IMR-90 (cell line): ENCODE results near the gene KDM2A. TPM values are rescaled to one million over a fixed set of nuclear protein-coding genes. Genes with fewer than 3 reads are reported as not detected.
A peak's percentile ranks its signal among the peaks of the same experiment; 100 is the strongest.

Source experiments
- ATAC-seq: fragments of 200-7000 bp; cut with Tn5 transposase; 2 replicates; pipeline ENCODE4 v1.9.1; 2020; ENCODE audit warnings: low read depth, mild to moderate bottlenecking, moderate library complexity
- BruUV-seq: library from RNA; stranded (reverse); fragments of 400-500 nt; replicated peaks from 2 replicates; lab custom pipeline; 2021; lab: Mats Ljungman, UMichigan
- CTCF ChIA-PET: fragments of 300-600 bp; formaldehyde crosslinking; extraction: SDS; loops from one replicate; lab custom pipeline; 2021; ENCODE audit warnings: antibody characterized with exemption; lab: Yijun Ruan, JAX
- POLR2A ChIA-PET: fragments of 300-600 bp; sonication (Branson Sonifier 250); formaldehyde crosslinking; loops from one replicate; lab custom pipeline; 2022; ENCODE audit warnings: antibody characterized with exemption; ENCODE audit not compliant: unreplicated experiment; lab: Charles Lee
- DNase-seq: peaks from one replicate; pipeline ENCODE4 v3.0.0; 2013
- H2AFZ ChIP-seq: replicated peaks from 2 replicates; pipeline ENCODE3; 2013; ENCODE audit warnings: low read length, mild to moderate bottlenecking; ENCODE audit not compliant: poor library complexity
- H2AK5ac ChIP-seq: 2 replicates; pipeline ENCODE4 v1.6.1; 2013; ENCODE audit warnings: low read depth, low read length, inconsistent platforms
- H2AK9ac ChIP-seq: replicated peaks from 2 replicates; pipeline ENCODE3; 2013; ENCODE audit warnings: mild to moderate bottlenecking, low read depth, low read length, moderate library complexity; ENCODE audit not compliant: poor library complexity
- H2BK120ac ChIP-seq: 2 replicates; pipeline ENCODE4 v1.6.1; 2013; ENCODE audit warnings: low read depth, low read length, inconsistent platforms
- H2BK15ac ChIP-seq: 3 replicates; pipeline ENCODE4 v1.6.1; 2013; ENCODE audit warnings: low read depth, low read length, inconsistent platforms
- H2BK20ac ChIP-seq: 2 replicates; pipeline ENCODE4 v1.6.1; 2013; ENCODE audit warnings: low read depth, mild to moderate bottlenecking, inconsistent platforms, low read length, moderate library complexity
- H2BK5ac ChIP-seq: 2 replicates; pipeline ENCODE4 v1.6.1; 2013; ENCODE audit warnings: mild to moderate bottlenecking, low read depth, low read length, inconsistent platforms; ENCODE audit not compliant: poor library complexity, severe bottlenecking
- H3K14ac ChIP-seq: replicated peaks from 2 replicates; pipeline ENCODE4 v1.6.1; 2013; ENCODE audit warnings: low read depth, low read length, inconsistent platforms
- H3K18ac ChIP-seq: 2 replicates; pipeline ENCODE4 v1.6.1; 2013; ENCODE audit warnings: low read depth, low read length, control low read depth
- H3K23ac ChIP-seq: 2 replicates; pipeline ENCODE4 v1.6.1; 2013; ENCODE audit warnings: low read depth, low read length, inconsistent platforms
- H3K27ac ChIP-seq: 2 replicates; pipeline ENCODE4 v1.5.1; 2013; ENCODE audit warnings: mild to moderate bottlenecking, control low read depth, low read length; ENCODE audit not compliant: insufficient read depth
- H3K27me3 ChIP-seq: 2 replicates; pipeline ENCODE4 v1.6.1; 2013; ENCODE audit warnings: low read length; ENCODE audit not compliant: control insufficient read depth, insufficient read depth
- H3K36me3 ChIP-seq: 2 replicates; pipeline ENCODE4 v1.6.1; 2013; ENCODE audit warnings: low read length, mixed read lengths; ENCODE audit not compliant: control insufficient read depth, insufficient read depth
- H3K4ac ChIP-seq: 2 replicates; pipeline ENCODE4 v1.6.1; 2013; ENCODE audit warnings: low read depth, low read length, inconsistent platforms
- H3K4me1 ChIP-seq: 2 replicates; pipeline ENCODE4 v1.6.1; 2013; ENCODE audit warnings: low read length, mixed read lengths; ENCODE audit not compliant: control insufficient read depth, insufficient read depth
- H3K4me2 ChIP-seq: 2 replicates; pipeline ENCODE4 v1.6.1; 2013; ENCODE audit warnings: low read depth, mild to moderate bottlenecking, control low read depth, low read length, moderate library complexity
- H3K4me3 ChIP-seq: 2 replicates; pipeline ENCODE4 v1.5.1; 2013; ENCODE audit warnings: low read depth, mild to moderate bottlenecking, control low read depth, low read length, moderate library complexity; ENCODE audit not compliant: insufficient read depth
- H3K56ac ChIP-seq: 2 replicates; pipeline ENCODE4 v1.6.1; 2013; ENCODE audit warnings: low read length, inconsistent platforms; ENCODE audit not compliant: insufficient read depth; ENCODE audit errors: extremely low read depth
- H3K79me1 ChIP-seq, 2 experiments: 2 replicates each; pipeline ENCODE4 v1.6.1; 2013; ENCODE audit warnings: low read length in 2 of 2, inconsistent platforms in 1 of 2, low read depth in 1 of 2
- H3K9ac ChIP-seq: 2 replicates; pipeline ENCODE4 v1.6.1; 2013; ENCODE audit warnings: low read depth, low read length, control low read depth
- H3K9me1 ChIP-seq: 2 replicates; pipeline ENCODE4 v1.6.1; 2013; ENCODE audit warnings: low read length, inconsistent platforms; ENCODE audit not compliant: insufficient read depth
- H3K9me3 ChIP-seq: 2 replicates; pipeline ENCODE4 v1.6.1; 2013; ENCODE audit warnings: low read length; ENCODE audit not compliant: control insufficient read depth, insufficient read depth
- H4K20me1 ChIP-seq: 2 replicates; pipeline ENCODE4 v1.6.1; 2013; ENCODE audit warnings: low read length, inconsistent platforms; ENCODE audit not compliant: insufficient read depth
- H4K5ac ChIP-seq: 2 replicates; pipeline ENCODE4 v1.6.1; 2013; ENCODE audit warnings: mild to moderate bottlenecking, low read depth, low read length, control low read depth
- H4K8ac ChIP-seq, 2 experiments: 2 replicates each; pipeline ENCODE4 v1.6.1; 2013; ENCODE audit warnings: low read depth in 2 of 2, low read length in 2 of 2, control low read depth in 1 of 2, inconsistent platforms in 1 of 2
- H4K91ac ChIP-seq: 2 replicates; pipeline ENCODE4 v1.6.1; 2013; ENCODE audit warnings: low read depth, low read length, inconsistent platforms; ENCODE audit not compliant: insufficient read depth
- BHLHE40 ChIP-seq: fragments of 150-350 bp; IDR thresholded peaks from 2 replicates; pipeline ENCODE4 v1.6.1; 2016; ENCODE audit warnings: mild to moderate bottlenecking, low read depth, low read length
- CEBPB ChIP-seq: IDR thresholded peaks from 2 replicates; pipeline ENCODE4 v1.6.1; 2012; ENCODE audit warnings: low read depth, low read length, improper control_type of control experiment
- CHD1 ChIP-seq: IDR thresholded peaks from 2 replicates; pipeline ENCODE4 v1.6.1; 2012; ENCODE audit warnings: low read depth, low read length, improper control_type of control experiment
- ELK1 ChIP-seq: fragments of 150-350 bp; IDR thresholded peaks from 2 replicates; pipeline ENCODE4 v1.6.1; 2016; ENCODE audit warnings: low read depth, mild to moderate bottlenecking, low read length, moderate library complexity, borderline replicate concordance
- FOS ChIP-seq: fragments of 150-350 bp; IDR thresholded peaks from 2 replicates; pipeline ENCODE4 v1.6.1; 2016; ENCODE audit warnings: low read depth, low read length
- MAFK ChIP-seq: IDR thresholded peaks from 2 replicates; pipeline ENCODE4 v1.6.1; 2012; ENCODE audit warnings: low read depth, low read length, improper control_type of control experiment
- MXI1 ChIP-seq: IDR thresholded peaks from 2 replicates; pipeline ENCODE4 v1.6.1; 2012; ENCODE audit warnings: low read depth, mild to moderate bottlenecking, low read length, moderate library complexity, borderline replicate concordance
- NFE2L2 ChIP-seq: fragments of 150-350 bp; IDR thresholded peaks from 2 replicates; pipeline ENCODE4 v1.6.1; 2016; ENCODE audit warnings: low read depth, mild to moderate bottlenecking, low read length
- RCOR1 ChIP-seq: IDR thresholded peaks from 2 replicates; pipeline ENCODE4 v1.6.1; 2012; ENCODE audit warnings: mild to moderate bottlenecking, low read length, improper control_type of control experiment; ENCODE audit not compliant: insufficient replicate concordance
- RFX5 ChIP-seq: IDR thresholded peaks from 2 replicates; pipeline ENCODE4 v1.8.0; 2012; ENCODE audit warnings: low read depth, mild to moderate bottlenecking, low read length, moderate library complexity
- SMC3 ChIP-seq: fragments of 150-350 bp; IDR thresholded peaks from 2 replicates; pipeline ENCODE4 v1.6.1; 2016; ENCODE audit warnings: low read depth, mild to moderate bottlenecking, antibody characterized with exemption, low read length, moderate library complexity
- WGBS, 2 experiments: methylation state at CpG; one replicate each; pipeline versions ENCODE4 v1.1.5 to v1.1.7; 2013; ENCODE audit warnings: missing lambda C conversion rate in 2 of 2; ENCODE audit not compliant: insufficient read length in 1 of 2; ENCODE audit errors: extremely low coverage in 2 of 2; 5-methylcytosine and 5-hydroxymethylcytosine counted together
- dilution Hi-C: fragments of 300-500 bp; cut with HindIII; formaldehyde crosslinking; loops from one replicate; pipeline ENCODE4 v1.14.3; 2018; ENCODE audit warnings: low sequenced_read_pairs; ENCODE audit not compliant: unreplicated experiment
- in situ Hi-C: fragments of 300-500 bp; cut with MboI; formaldehyde crosslinking; loops from 3 replicates; pipeline ENCODE4 v1.14.3; 2019; ENCODE audit warnings: low sequenced_read_pairs, inconsistent platforms, mixed read lengths
- intact Hi-C: fragments of 100-400 bp; cut with micrococcal nuclease; formaldehyde crosslinking; loops from 2 replicates; pipeline ENCODE4 v1.10.0; 2022
- polyA plus RNA-seq, 3 experiments: library from polyadenylated mRNA; depleted of rRNA; stranded (reverse); fragments of >200 nt; gene quantifications; 2 replicates each; pipeline ENCODE4 v1.2.3, GENCODE V29; 2012; ENCODE audit warnings: low replicate concordance in 1 of 3
- total RNA-seq: library from RNA; depleted of rRNA; stranded (reverse); fragments of >200 nt; gene quantifications from 2 replicates; pipeline ENCODE4 v1.2.3, GENCODE V29; 2012
- TF ChIP-seq, protein P1 (sequence below): conservative IDR thresholded peaks from 2 replicates; pipeline ENCODE4 v1.5.1; 2012; ENCODE audit warnings: mild to moderate bottlenecking, low read depth, low read length, improper control_type of control experiment
- TF ChIP-seq, protein P2 (sequence below): fragments of 150-350 bp; IDR thresholded peaks from 2 replicates; pipeline ENCODE4 v1.6.1; 2017; ENCODE audit warnings: mild to moderate bottlenecking, antibody characterized with exemption, low read length, low read depth

KDM2A gene
- total and polyA plus RNA-seq, 2 of the 4 experiments (the other 2 are of a cell fraction): 26.7 to 42.6 TPM

DNA sequence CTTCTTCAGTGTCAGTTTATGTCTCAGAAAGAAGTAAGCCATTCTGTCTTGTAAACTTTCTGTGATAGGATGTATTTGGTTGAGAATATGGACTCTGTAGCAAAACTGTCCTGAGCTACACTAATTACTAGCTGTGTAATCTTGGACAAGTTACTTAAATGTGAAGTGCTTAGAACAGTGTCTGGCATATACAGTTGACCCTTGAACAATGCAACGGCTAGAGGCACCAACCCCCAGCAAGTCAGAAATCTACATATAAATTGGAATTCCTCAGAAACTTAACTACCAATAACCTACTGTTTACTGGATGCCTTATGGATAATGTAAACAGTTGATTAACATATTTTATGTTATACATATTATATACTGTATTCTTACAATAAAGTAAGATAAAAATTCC is 78.5 kb downstream of the KDM2A start:
- Histone ChIP-seq H2BK120ac (no peak overlapping the region), H2AK5ac (no peak overlapping the region), H3K4me3 (no peak overlapping the region), H3K36me3 (peaks cover 20% of the 10 kb centered on the region), H3K4me2 (no peak overlapping the region), H2BK20ac (no peak overlapping the region), H3K23ac (no peak overlapping the region), H3K56ac (no peak overlapping the region), H2BK15ac (no peak overlapping the region), H3K79me1 (peaks cover 3 to 15% of the 10 kb centered on the region in 2 experiments; a peak in 3 of 4 replicates), H3K4me1 (no peaks in the 10 kb centered on the region; the same call in none of the 2 replicates), H2AFZ (no peak overlapping the region), H2BK5ac (no peak overlapping the region), H4K8ac (no peak overlapping the region), H3K9ac (no peak overlapping the region), H3K9me3 (no peaks in the 10 kb centered on the region), H3K4ac (no peak overlapping the region), H2AK9ac (no peak overlapping the region), H3K27me3 (no peaks in the 10 kb centered on the region), H3K18ac (no peak overlapping the region), H3K14ac (no peak overlapping the region), H3K9me1 (peaks cover 10% of the 10 kb centered on the region; the same call in 1 of the 2 replicates), H4K5ac (no peak overlapping the region), H4K91ac (no peak overlapping the region), H4K20me1 (peaks cover 5% of the 10 kb centered on the region; the same call in 1 of the 2 replicates), H3K27ac (no peak overlapping the region)
- in situ Hi-C loops (no loop called here), intact Hi-C loops (no loop called here), dilution Hi-C loops (no loop called here)
- ATAC-seq: peak; percentile 43
- ChIA-PET CTCF (interaction anchor here (1.6 kb wide), 1 partner anchor 11 kb away, joined by 7 read pairs; no protein-coding TSS in a partner anchor), POLR2A (no interaction called here)
- TF ChIP-seq RFX5 (no peak), FOS (no peak), CEBPB (no peak), MXI1 (no peak), NFE2L2 (no peak), ELK1 (no peak), RCOR1 (no peak), MAFK (no peak), SMC3 (no peak), BHLHE40 (no peak), CHD1 (no peak)
- TF ChIP-seq, protein P1, sequence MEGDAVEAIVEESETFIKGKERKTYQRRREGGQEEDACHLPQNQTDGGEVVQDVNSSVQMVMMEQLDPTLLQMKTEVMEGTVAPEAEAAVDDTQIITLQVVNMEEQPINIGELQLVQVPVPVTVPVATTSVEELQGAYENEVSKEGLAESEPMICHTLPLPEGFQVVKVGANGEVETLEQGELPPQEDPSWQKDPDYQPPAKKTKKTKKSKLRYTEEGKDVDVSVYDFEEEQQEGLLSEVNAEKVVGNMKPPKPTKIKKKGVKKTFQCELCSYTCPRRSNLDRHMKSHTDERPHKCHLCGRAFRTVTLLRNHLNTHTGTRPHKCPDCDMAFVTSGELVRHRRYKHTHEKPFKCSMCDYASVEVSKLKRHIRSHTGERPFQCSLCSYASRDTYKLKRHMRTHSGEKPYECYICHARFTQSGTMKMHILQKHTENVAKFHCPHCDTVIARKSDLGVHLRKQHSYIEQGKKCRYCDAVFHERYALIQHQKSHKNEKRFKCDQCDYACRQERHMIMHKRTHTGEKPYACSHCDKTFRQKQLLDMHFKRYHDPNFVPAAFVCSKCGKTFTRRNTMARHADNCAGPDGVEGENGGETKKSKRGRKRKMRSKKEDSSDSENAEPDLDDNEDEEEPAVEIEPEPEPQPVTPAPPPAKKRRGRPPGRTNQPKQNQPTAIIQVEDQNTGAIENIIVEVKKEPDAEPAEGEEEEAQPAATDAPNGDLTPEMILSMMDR: no peak
- TF ChIP-seq, protein P2, sequence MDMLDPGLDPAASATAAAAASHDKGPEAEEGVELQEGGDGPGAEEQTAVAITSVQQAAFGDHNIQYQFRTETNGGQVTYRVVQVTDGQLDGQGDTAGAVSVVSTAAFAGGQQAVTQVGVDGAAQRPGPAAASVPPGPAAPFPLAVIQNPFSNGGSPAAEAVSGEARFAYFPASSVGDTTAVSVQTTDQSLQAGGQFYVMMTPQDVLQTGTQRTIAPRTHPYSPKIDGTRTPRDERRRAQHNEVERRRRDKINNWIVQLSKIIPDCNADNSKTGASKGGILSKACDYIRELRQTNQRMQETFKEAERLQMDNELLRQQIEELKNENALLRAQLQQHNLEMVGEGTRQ: no peak
- DNase-seq: no peak
- no TSS peak for BruUV-seq
- WGBS, 2 experiments: no CpG with 5 or more reads among the region's 1 CpG
